HG03571 (cell line): ENCODE data around the gene LIMS1.
"Not testable (repeated sequence)": the region's sequence is repeated elsewhere in the genome, so short reads cannot be mapped to it uniquely, and the experiment has no call there.

Source experiments
- ATAC-seq: cut with Tn5 transposase; IDR thresholded peaks from one replicate; pipeline ENCODE4 v1.9.1; 2021; ENCODE audit not compliant: unreplicated experiment

The LIMS1 gene

GRCh38 chr2:108704871-108705270 lies 170.6 kb downstream of the LIMS1 start:
- no peak for ATAC-seq

- ATAC-seq = no peak
Observed at GRCh38 chr2:108707300-108707699, 173.0 kb downstream of the LIMS1 start.

GRCh38 chr2:108716971-108717370 lies 182.7 kb downstream of the LIMS1 start:
- ATAC-seq = not testable (repeated sequence)

- peak; percentile 99 for ATAC-seq
Observed at GRCh38 chr2:108719149-108720044, 185.1 kb downstream of the LIMS1 start, which contains the start of gene RANBP2. Gene RANBP2 (plus strand): TSS chr2:108719482. CDS start chr2:108719607, 125 bp downstream.

GRCh38 chr2:108726048-108726447 lies 191.8 kb downstream of the LIMS1 start:
- ATAC-seq = not testable (repeated sequence)

GRCh38 chr2:108734656-108735055 lies 200.4 kb downstream of the LIMS1 start:
- not testable (repeated sequence) for ATAC-seq
